Measurements from ENCODE around the gene P2RX3.

DNA sequence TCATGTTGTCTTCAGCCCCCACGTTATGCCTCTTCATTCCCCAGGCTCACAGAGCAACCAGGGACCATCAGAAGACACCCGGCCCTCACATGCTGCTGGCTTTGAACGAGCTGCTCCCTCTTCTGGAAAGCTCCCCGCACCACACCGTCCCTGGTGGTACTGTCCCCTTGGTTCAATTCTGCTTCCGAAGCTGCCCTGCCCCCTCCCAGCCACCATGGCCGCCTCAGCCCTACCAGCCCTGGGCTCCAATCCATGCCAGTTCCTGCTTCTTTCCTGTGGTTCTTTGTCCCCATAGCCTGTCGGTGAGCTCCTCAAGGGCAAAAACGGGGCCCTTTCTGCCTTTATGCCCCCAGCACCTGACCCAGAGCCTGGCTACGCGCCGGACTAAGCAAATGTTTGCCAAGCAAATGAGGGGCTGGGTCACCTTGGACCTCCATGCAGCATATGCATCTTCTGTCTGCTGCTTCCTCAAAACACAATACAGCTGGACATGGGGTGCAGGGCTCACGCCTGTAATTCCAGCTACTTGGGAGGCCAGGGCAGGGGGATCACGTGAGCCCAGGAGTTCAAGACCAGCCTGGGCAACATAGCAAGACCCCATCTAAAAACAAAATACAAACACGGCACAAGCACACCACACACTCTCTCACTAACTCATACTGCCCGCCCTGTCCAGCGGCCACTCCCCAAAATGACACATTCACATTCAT is 34.7 kb upstream of the P2RX3 start:
- TF ChIP-seq, protein P1, sequence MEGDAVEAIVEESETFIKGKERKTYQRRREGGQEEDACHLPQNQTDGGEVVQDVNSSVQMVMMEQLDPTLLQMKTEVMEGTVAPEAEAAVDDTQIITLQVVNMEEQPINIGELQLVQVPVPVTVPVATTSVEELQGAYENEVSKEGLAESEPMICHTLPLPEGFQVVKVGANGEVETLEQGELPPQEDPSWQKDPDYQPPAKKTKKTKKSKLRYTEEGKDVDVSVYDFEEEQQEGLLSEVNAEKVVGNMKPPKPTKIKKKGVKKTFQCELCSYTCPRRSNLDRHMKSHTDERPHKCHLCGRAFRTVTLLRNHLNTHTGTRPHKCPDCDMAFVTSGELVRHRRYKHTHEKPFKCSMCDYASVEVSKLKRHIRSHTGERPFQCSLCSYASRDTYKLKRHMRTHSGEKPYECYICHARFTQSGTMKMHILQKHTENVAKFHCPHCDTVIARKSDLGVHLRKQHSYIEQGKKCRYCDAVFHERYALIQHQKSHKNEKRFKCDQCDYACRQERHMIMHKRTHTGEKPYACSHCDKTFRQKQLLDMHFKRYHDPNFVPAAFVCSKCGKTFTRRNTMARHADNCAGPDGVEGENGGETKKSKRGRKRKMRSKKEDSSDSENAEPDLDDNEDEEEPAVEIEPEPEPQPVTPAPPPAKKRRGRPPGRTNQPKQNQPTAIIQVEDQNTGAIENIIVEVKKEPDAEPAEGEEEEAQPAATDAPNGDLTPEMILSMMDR (IDR thresholded peaks at IDR 0.05; ENCODE audit: poor library complexity): no peak
- no peak for TF ChIP-seq EZH2 (IDR thresholded peaks at IDR 0.05; ENCODE audit: borderline replicate concordance)
